Brain microvascular endothelial cell (primary cell): Measurements from ENCODE around the gene ELK4.

Experiments
- DNase-seq: peaks from one replicate; pipeline ENCODE4 v3.0.0-alpha.2; 2020
- H3K27ac ChIP-seq: fragments of 250-450 bp; sonication (Bioruptor Pico); 2 replicates; pipeline ENCODE4 v1.5.1; 2020; ENCODE audit warnings: mild to moderate bottlenecking, moderate library complexity
- H3K27me3 ChIP-seq: fragments of 250-450 bp; sonication (Bioruptor Pico); replicated peaks from 2 replicates; pipeline ENCODE4 v1.5.1; 2020; ENCODE audit warnings: mild to moderate bottlenecking
- H3K36me3 ChIP-seq: fragments of 250-450 bp; sonication (Bioruptor Pico); replicated peaks from 2 replicates; pipeline ENCODE4 v1.5.1; 2020; ENCODE audit warnings: mild to moderate bottlenecking
- H3K4me3 ChIP-seq: 2 replicates; pipeline ENCODE4 v1.5.1; 2011; ENCODE audit warnings: low read depth, mild to moderate bottlenecking, control low read depth, low read length, moderate library complexity
- in situ Hi-C: cut with HindIII; loops from 2 replicates; pipeline ENCODE4 v1.10.0; 2017; ENCODE audit warnings: low sequenced_read_pairs, low pct_ligation_motif_present
- TF ChIP-seq, protein P1 (sequence below): IDR thresholded peaks from 2 replicates; pipeline ENCODE4 v1.5.1; 2011; ENCODE audit warnings: low read depth, mild to moderate bottlenecking, moderate library complexity, low read length, control low read depth, inconsistent platforms; ENCODE audit errors: missing control alignments

Gene ELK4

DNA sequence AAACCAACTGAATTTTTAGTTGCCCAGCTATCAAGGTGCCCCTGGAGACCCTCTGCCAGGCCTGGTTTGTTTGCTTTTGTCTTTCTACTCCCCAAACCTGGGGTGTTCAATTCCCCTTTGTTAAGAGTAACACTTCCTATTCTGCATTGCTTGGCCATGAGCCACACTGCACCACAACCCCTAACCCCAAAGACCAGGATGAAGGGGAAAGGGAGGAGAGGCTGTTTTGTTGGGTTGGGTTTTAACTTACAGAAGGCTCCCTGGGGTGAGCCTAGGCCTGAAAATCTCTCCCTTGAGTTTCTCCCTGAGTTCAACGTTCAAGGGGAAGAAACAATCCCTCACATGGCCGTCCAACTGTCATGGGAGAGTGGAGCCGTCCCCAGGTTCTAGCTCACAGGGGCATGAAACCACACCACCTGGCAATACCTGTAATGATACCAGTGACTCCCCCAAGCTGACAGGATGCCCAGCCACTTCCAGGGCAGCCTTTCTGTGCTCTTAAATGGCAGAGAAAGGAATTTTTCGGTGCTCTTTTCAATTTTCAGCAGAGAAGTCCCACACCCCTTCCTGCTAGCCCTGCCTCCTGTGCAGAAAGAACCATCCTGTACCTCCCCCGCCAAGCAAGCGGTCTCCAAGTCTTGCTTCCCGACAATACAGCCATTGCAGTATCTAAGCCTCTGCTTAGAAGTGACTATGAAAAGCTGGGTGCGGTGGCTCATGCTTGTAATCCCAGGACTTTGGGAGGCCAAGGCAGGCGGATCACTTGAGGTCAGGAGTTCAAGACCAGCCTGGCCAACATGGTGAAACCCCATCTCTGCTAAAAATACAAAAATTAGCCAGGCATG lies 33.6 kb upstream of the ELK4 start:
- no peak for DNase-seq
- Histone ChIP-seq H3K27ac (no peak overlapping the region), H3K36me3 (no peaks in the 10 kb centered on the region), H3K27me3 (no peaks in the 10 kb centered on the region), H3K4me3 (no peak overlapping the region)
- TF ChIP-seq, protein P1, sequence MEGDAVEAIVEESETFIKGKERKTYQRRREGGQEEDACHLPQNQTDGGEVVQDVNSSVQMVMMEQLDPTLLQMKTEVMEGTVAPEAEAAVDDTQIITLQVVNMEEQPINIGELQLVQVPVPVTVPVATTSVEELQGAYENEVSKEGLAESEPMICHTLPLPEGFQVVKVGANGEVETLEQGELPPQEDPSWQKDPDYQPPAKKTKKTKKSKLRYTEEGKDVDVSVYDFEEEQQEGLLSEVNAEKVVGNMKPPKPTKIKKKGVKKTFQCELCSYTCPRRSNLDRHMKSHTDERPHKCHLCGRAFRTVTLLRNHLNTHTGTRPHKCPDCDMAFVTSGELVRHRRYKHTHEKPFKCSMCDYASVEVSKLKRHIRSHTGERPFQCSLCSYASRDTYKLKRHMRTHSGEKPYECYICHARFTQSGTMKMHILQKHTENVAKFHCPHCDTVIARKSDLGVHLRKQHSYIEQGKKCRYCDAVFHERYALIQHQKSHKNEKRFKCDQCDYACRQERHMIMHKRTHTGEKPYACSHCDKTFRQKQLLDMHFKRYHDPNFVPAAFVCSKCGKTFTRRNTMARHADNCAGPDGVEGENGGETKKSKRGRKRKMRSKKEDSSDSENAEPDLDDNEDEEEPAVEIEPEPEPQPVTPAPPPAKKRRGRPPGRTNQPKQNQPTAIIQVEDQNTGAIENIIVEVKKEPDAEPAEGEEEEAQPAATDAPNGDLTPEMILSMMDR: no peak
- in situ Hi-C loops: loop anchor here (10.0 kb wide), 1 partner anchor 49 kb away; no protein-coding TSS in a partner anchor

DNA sequence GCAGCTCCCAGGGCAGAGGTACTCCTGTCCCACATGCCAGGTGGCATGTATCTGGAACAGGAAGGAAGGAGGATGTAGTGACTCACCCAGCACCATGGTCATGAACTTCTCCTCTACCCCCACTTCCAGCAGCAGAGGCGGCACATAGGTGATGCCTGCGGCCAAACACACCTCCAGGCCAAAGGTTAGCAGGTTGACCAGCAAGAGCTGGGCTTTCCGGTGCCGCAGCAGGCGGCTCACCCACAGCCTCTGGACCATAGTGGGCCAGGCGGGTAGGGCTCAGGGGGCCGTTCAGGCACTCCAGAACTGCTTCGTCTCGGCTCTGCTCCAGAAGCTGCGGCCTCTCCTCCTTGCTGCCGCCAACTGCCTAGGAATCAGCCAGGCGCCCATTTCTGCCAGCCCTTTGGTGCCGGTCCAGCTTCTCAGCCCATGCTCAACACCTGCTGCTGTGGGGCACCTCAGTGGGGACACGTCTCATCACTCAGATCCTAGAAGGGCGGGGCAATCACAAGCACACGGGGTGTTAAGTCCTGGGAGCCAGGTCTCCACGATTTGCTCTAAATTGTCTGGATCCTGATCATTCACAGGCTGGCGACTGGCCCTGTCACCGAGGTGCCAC lies 32.7 kb upstream of the ELK4 start:
- H3K36me3 ChIP-seq: no peaks in the 10 kb centered on the region
- TF ChIP-seq, protein P1: no peak
- H3K4me3 ChIP-seq: no peak overlapping the region
- DNase-seq: no peak
- no peaks in the 10 kb centered on the region for H3K27me3 ChIP-seq
- no peak overlapping the region for H3K27ac ChIP-seq
- in situ Hi-C loops: loop anchor here (10.0 kb wide), 1 partner anchor 50 kb away; no protein-coding TSS in a partner anchor

DNA sequence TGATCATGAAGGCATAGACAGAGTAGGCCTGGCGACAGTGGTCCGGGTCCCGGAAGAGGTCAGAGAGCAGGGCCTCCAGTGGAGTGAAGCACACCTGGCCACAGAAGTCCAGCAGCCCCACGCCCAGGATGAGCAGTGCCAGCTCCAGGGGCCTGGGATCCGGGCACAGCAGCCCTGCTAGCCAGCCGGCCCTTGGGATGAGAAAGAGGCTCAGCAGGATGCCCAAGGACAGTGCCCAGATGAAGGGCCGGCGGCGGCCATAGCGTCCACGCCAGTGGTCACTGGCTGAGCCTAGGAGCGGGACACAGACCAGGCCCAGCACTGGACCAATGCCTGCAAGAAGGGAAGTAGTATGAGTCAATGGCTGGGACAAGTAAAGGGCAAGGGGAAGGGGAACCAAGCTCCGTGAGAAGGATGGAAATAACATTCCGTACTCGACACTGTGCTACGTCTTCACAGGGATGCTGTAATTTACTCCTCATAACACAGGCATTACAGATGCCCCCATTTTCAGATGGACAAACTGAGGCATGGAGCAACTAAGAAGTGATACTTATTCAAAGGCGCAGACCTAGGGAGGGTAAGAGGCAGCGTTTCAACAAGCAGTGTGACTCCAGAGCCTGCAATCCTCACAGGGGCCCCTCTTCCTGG lies 31.6 kb upstream of the ELK4 start:
- Histone ChIP-seq H3K36me3 (no peaks in the 10 kb centered on the region), H3K27me3 (no peaks in the 10 kb centered on the region), H3K27ac (no peak overlapping the region), H3K4me3 (no peak overlapping the region)
- no peak for DNase-seq
- TF ChIP-seq, protein P1: no peak
- in situ Hi-C loops: loop anchor here (10.0 kb wide), 1 partner anchor 51 kb away; no protein-coding TSS in a partner anchor

DNA sequence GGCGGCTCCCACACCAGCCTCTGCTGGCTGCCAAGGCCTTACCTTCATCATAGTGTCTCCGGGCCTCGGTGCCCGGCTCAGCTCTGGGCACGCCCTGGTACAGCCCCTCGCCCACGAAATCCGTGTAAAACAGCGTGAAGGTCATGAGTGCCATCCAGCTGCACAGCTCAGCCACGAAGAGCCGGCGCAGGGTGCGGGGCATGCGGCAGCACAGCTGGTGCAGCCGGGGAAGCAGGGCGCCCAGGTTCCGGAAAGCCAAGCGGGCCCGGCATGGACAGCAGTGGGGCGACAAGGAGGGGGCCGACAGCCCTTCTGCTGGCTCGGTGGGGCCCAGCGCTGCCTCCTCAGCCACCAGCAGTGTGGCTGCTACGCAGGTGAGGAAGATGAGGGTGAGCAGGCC lies 31.0 kb upstream of the ELK4 start:
- Histone ChIP-seq H3K27me3 (no peaks in the 10 kb centered on the region), H3K4me3 (no peak overlapping the region), H3K27ac (no peak overlapping the region), H3K36me3 (no peaks in the 10 kb centered on the region)
- DNase-seq: no peak
- TF ChIP-seq, protein P1: no peak
- in situ Hi-C loops: loop anchor here (10.0 kb wide), 1 partner anchor 52 kb away; no protein-coding TSS in a partner anchor

DNA sequence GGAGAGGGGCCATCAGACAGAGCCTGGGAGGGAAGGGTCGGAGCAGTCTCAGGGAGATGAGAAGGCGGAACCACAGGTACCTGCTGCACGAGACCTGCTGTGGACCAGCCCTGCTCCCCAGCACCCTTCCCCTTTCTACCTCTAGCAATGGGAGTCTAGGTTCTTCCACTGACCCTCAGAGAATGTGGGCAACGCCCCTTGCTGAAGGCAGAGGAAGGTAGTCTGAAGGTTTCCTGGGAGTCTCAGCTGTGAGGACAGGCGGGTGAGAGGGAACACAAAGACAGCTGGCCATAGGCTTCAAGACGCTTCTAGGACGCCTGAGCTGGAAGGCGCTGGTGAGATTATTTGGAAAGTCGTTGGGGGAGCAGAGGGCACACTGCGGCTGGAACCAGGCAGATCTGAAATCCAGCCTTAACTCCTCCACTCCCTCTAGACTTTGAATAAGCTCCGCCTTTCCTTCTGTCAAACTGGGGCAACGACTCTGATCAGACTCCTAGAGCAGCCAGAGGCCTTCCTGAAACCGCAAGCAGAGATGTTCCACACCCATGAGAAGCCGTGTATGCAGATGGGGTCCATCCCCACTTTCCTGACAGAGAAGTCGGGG lies 30.4 kb upstream of the ELK4 start:
- H3K27ac ChIP-seq: no peak overlapping the region
- TF ChIP-seq, protein P1: no peak
- in situ Hi-C loops: loop anchor here (10.0 kb wide), 1 partner anchor 53 kb away; no protein-coding TSS in a partner anchor
- no peak overlapping the region for H3K4me3 ChIP-seq
- no peaks in the 10 kb centered on the region for H3K36me3 ChIP-seq
- DNase-seq: no peak
- H3K27me3 ChIP-seq: no peaks in the 10 kb centered on the region
